SK-N-MC (cell line): Measurements from ENCODE around the gene AUTS2.

Source experiments
- EZH2 ChIP-seq: fragments of 200-600 bp; sonication (generic); IDR thresholded peaks from one replicate; pipeline ENCODE4 v1.6.1; 2017; ENCODE audit warnings: antibody characterized with exemption
- POLR2AphosphoS5 ChIP-seq: IDR thresholded peaks from 2 replicates; pipeline ENCODE4 v1.6.1; 2012; ENCODE audit warnings: mild to moderate bottlenecking, low read depth, low read length, borderline replicate concordance

- no peak for TF ChIP-seq EZH2
- no peak for TF ChIP-seq POLR2AphosphoS5
These were observed 228.9 kb downstream of the AUTS2 start for GRCh38 chr7:69827140-69827539.
